ENCODE data around the gene ZSCAN5A.

ZSCAN5A gene

DNA sequence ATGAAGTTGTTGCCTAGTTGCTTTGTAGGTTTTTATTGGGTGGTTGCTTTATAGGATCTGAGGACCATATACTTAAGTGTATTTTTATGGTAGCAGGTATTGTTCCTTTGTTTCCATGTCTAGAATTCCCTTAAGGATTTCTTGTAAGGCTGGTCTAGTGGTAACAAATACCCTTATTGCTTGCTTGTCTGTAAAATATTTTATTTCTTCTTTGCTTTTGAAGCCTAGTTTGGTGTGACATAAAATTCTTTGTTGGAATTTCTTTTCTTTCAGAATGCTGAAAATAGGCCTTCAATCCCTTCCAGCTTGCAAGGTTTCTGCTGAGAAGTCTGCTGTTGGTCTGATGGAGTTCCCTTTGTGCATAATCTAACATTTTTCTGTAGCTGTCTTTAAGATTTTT is 18.1 kb upstream of the ZSCAN5A start:
- TF ChIP-seq CEBPB (IDR thresholded peaks at IDR 0.05) = no peak
- TF ChIP-seq RAD21 (IDR thresholded peaks at IDR 0.05; ENCODE audit: low read depth) = no peak
- TF ChIP-seq EGR1 (IDR thresholded peaks at IDR 0.05) = no peak
- TF ChIP-seq EP300 (IDR thresholded peaks at IDR 0.05; ENCODE audit: borderline replicate concordance) = no peak
- TF ChIP-seq TAF1 (IDR thresholded peaks at IDR 0.05; ENCODE audit: low read depth) = no peak
- TF ChIP-seq USF1 (IDR thresholded peaks at IDR 0.05) = no peak
- TF ChIP-seq YY1 (IDR thresholded peaks at IDR 0.05; ENCODE audit: low read depth) = no peak
- TF ChIP-seq TEAD4 (IDR thresholded peaks at IDR 0.05) = no peak
- no peak for TF ChIP-seq CREB1 (IDR thresholded peaks at IDR 0.05; ENCODE audit: low read depth)
- TF ChIP-seq, protein P1, sequence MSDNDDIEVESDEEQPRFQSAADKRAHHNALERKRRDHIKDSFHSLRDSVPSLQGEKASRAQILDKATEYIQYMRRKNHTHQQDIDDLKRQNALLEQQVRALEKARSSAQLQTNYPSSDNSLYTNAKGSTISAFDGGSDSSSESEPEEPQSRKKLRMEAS (IDR thresholded peaks at IDR 0.05) = no peak
- TF ChIP-seq TCF12 (IDR thresholded peaks at IDR 0.05; ENCODE audit: low read depth) = no peak
- TF ChIP-seq, protein P2, sequence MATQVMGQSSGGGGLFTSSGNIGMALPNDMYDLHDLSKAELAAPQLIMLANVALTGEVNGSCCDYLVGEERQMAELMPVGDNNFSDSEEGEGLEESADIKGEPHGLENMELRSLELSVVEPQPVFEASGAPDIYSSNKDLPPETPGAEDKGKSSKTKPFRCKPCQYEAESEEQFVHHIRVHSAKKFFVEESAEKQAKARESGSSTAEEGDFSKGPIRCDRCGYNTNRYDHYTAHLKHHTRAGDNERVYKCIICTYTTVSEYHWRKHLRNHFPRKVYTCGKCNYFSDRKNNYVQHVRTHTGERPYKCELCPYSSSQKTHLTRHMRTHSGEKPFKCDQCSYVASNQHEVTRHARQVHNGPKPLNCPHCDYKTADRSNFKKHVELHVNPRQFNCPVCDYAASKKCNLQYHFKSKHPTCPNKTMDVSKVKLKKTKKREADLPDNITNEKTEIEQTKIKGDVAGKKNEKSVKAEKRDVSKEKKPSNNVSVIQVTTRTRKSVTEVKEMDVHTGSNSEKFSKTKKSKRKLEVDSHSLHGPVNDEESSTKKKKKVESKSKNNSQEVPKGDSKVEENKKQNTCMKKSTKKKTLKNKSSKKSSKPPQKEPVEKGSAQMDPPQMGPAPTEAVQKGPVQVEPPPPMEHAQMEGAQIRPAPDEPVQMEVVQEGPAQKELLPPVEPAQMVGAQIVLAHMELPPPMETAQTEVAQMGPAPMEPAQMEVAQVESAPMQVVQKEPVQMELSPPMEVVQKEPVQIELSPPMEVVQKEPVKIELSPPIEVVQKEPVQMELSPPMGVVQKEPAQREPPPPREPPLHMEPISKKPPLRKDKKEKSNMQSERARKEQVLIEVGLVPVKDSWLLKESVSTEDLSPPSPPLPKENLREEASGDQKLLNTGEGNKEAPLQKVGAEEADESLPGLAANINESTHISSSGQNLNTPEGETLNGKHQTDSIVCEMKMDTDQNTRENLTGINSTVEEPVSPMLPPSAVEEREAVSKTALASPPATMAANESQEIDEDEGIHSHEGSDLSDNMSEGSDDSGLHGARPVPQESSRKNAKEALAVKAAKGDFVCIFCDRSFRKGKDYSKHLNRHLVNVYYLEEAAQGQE (IDR thresholded peaks at IDR 0.05; ENCODE audit: low read depth) = no peak
- TF ChIP-seq FOXM1 (IDR thresholded peaks at IDR 0.05; ENCODE audit: borderline replicate concordance, low read depth) = no peak
- TF ChIP-seq NFIC (IDR thresholded peaks at IDR 0.05) = no peak
- no peak for TF ChIP-seq ZBTB7A (IDR thresholded peaks at IDR 0.05; ENCODE audit: low read depth)

DNA sequence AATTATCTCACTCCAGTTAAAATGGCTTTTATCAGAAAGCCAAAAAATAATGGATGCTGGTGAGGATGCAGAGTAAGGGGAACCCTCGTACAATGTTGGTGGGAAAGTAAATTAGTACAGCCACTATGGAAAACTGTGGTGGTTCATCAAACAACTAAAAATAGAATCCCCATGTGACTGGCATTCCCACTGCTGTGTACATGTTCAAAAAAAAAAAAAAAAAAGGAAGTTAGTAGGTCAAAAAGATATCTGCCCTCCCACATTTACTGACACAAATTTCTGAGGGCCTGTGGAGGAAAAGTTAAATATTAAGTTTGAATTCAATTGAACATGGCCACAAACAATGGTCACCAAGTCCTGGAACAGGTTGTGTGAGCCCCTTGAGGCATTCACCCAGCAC is 9.8 kb upstream of the ZSCAN5A start:
- no peak for TF ChIP-seq CREB1 (IDR thresholded peaks at IDR 0.05; ENCODE audit: low read depth)
- TF ChIP-seq CEBPB (IDR thresholded peaks at IDR 0.05) = no peak
- no peak for TF ChIP-seq YY1 (IDR thresholded peaks at IDR 0.05; ENCODE audit: low read depth)
- no peak for TF ChIP-seq TEAD4 (IDR thresholded peaks at IDR 0.05)
- no peak for TF ChIP-seq EGR1 (IDR thresholded peaks at IDR 0.05)
- TF ChIP-seq NFIC (IDR thresholded peaks at IDR 0.05) = no peak
- no peak for TF ChIP-seq FOXM1 (IDR thresholded peaks at IDR 0.05; ENCODE audit: borderline replicate concordance, low read depth)
- TF ChIP-seq, protein P2 (IDR thresholded peaks at IDR 0.05; ENCODE audit: low read depth) = no peak
- TF ChIP-seq, protein P1 (IDR thresholded peaks at IDR 0.05) = no peak
- no peak for TF ChIP-seq RAD21 (IDR thresholded peaks at IDR 0.05; ENCODE audit: low read depth)
- no peak for TF ChIP-seq EP300 (IDR thresholded peaks at IDR 0.05; ENCODE audit: borderline replicate concordance)
- TF ChIP-seq TAF1 (IDR thresholded peaks at IDR 0.05; ENCODE audit: low read depth) = no peak
- TF ChIP-seq ZBTB7A (IDR thresholded peaks at IDR 0.05; ENCODE audit: low read depth) = no peak
- TF ChIP-seq USF1 (IDR thresholded peaks at IDR 0.05) = no peak
- no peak for TF ChIP-seq TCF12 (IDR thresholded peaks at IDR 0.05; ENCODE audit: low read depth)

- no peak for TF ChIP-seq USF1 (IDR thresholded peaks at IDR 0.05)
- TF ChIP-seq RAD21 (IDR thresholded peaks at IDR 0.05; ENCODE audit: low read depth) = no peak
- no peak for TF ChIP-seq TAF1 (IDR thresholded peaks at IDR 0.05; ENCODE audit: low read depth)
- no peak for TF ChIP-seq FOXM1 (IDR thresholded peaks at IDR 0.05; ENCODE audit: borderline replicate concordance, low read depth)
- TF ChIP-seq CREB1 (IDR thresholded peaks at IDR 0.05; ENCODE audit: low read depth) = no peak
- no peak for TF ChIP-seq EP300 (IDR thresholded peaks at IDR 0.05; ENCODE audit: borderline replicate concordance)
Measured at GRCh38 chr19:56321989-56322440, 7.4 kb upstream of the ZSCAN5A start.

- TF ChIP-seq TCF12 (IDR thresholded peaks at IDR 0.05; ENCODE audit: low read depth) = no peak
- TF ChIP-seq, protein P1 (IDR thresholded peaks at IDR 0.05) = no peak
- no peak for TF ChIP-seq NFIC (IDR thresholded peaks at IDR 0.05)
- no peak for TF ChIP-seq FOXM1 (IDR thresholded peaks at IDR 0.05; ENCODE audit: borderline replicate concordance, low read depth)
- no peak for TF ChIP-seq YY1 (IDR thresholded peaks at IDR 0.05; ENCODE audit: low read depth)
- TF ChIP-seq CEBPB (IDR thresholded peaks at IDR 0.05) = no peak
- TF ChIP-seq EP300 (IDR thresholded peaks at IDR 0.05; ENCODE audit: borderline replicate concordance) = no peak
- no peak for TF ChIP-seq RAD21 (IDR thresholded peaks at IDR 0.05; ENCODE audit: low read depth)
- no peak for TF ChIP-seq EGR1 (IDR thresholded peaks at IDR 0.05)
- no peak for TF ChIP-seq USF1 (IDR thresholded peaks at IDR 0.05)
- TF ChIP-seq TAF1 (IDR thresholded peaks at IDR 0.05; ENCODE audit: low read depth) = no peak
- no peak for TF ChIP-seq CREB1 (IDR thresholded peaks at IDR 0.05; ENCODE audit: low read depth)
- TF ChIP-seq TEAD4 (IDR thresholded peaks at IDR 0.05) = no peak
- TF ChIP-seq, protein P2 (IDR thresholded peaks at IDR 0.05; ENCODE audit: low read depth) = no peak
- TF ChIP-seq ZBTB7A (IDR thresholded peaks at IDR 0.05; ENCODE audit: low read depth) = no peak
Measured at GRCh38 chr19:56321254-56321988, 6.8 kb upstream of the ZSCAN5A start.
